ENCODE results near the gene RMRP.

RMRP gene

DNA sequence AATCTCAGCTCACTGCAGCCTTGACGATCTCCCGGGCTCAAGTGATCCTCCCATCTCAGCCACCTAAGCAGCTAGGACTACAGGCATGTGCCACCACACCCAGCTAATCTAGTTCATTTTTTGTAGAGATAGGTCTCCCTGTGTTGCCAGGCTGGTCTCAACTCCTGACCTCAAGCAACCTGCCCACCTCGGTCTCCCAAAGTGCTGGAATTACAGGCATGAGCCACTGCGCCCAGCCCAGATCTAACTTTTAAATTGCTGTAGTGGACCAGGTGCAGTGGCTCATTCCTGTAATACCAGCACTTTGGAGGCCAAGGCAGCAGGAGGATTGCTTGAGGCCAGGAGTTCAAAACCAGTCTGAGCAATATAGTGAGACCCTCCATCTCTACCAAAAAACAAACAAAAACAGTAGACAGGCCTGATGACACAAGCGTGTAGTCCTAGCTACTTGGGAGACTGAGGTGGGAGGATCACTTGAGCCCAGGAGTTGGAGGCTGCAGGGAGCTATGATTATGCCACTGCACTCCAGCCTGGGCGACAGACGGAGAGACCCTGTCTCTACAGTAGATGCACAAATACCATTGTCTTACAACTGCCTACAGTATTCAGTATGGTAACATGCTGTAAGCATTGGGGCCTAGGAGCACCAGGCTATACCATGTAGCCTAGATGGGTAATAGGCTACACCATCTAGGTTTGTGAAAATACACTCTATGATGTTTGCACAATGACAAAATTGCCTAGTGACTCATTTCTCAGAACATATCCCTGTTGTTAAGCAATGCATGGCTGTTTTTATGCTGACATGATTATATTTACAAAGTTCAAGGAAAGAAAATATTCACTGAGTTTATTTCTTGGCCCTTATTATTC, 5.6 kb downstream of the RMRP start:
- H3K4me3 ChIP-seq (ENCODE audit: low read depth, low read length) = no peak overlapping the region
- TF ChIP-seq, protein P1, sequence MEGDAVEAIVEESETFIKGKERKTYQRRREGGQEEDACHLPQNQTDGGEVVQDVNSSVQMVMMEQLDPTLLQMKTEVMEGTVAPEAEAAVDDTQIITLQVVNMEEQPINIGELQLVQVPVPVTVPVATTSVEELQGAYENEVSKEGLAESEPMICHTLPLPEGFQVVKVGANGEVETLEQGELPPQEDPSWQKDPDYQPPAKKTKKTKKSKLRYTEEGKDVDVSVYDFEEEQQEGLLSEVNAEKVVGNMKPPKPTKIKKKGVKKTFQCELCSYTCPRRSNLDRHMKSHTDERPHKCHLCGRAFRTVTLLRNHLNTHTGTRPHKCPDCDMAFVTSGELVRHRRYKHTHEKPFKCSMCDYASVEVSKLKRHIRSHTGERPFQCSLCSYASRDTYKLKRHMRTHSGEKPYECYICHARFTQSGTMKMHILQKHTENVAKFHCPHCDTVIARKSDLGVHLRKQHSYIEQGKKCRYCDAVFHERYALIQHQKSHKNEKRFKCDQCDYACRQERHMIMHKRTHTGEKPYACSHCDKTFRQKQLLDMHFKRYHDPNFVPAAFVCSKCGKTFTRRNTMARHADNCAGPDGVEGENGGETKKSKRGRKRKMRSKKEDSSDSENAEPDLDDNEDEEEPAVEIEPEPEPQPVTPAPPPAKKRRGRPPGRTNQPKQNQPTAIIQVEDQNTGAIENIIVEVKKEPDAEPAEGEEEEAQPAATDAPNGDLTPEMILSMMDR (IDR thresholded peaks at IDR 0.05; ENCODE audit: borderline replicate concordance, insufficient read depth, low read depth, low read length) = no peak

DNA sequence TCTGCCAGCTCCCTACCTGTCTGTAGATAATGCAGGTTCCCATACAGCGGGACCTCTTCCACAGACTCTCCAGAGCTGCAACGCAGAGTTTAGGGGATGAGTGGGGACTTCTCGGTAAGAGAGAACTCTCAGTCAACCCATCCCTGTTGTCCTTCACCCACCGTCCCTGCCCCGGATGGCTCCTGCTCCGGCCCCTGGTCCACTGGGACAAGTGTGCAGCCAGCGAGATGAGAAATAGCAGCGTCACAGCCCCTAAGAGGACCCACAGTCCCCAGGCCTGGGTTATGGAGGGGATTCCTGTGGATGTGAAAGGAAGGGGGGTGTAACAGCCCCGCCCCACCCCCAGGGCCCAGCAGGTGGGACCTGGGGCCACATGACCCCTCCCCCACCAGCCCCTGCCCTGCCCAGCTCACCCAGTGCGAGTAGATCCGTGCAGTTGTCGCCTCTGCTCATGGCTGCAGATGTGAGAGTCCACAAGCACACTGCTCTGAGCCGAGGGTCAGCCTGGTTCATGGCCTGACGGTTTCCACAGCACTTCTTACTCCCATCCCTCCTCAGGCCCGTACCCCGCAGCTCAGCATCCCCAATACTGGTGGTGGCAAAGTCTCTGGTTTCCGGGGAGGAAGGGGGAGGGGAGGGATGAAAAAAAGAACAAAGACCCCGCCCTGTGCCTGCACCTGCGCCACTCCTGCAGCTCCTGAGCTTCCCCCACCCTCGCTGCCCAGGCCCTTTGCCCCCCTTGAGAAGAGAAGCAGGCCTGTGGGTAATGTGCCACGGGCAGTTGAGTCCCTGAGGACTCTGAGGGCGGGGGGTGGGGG, 7.3 kb downstream of the RMRP start, which contains the start of gene SIT1:
Gene SIT1 (minus strand): TSS at position 591 of the 818 bp plus-strand sequence. CDS start 78 bp downstream, at position 513.
- peak within 1 kb of the TSS; percentile 75 for H3K4me3 ChIP-seq (ENCODE audit: low read depth, low read length)
- TF ChIP-seq, protein P1 (IDR thresholded peaks at IDR 0.05; ENCODE audit: borderline replicate concordance, insufficient read depth, low read depth, low read length) = no peak

DNA sequence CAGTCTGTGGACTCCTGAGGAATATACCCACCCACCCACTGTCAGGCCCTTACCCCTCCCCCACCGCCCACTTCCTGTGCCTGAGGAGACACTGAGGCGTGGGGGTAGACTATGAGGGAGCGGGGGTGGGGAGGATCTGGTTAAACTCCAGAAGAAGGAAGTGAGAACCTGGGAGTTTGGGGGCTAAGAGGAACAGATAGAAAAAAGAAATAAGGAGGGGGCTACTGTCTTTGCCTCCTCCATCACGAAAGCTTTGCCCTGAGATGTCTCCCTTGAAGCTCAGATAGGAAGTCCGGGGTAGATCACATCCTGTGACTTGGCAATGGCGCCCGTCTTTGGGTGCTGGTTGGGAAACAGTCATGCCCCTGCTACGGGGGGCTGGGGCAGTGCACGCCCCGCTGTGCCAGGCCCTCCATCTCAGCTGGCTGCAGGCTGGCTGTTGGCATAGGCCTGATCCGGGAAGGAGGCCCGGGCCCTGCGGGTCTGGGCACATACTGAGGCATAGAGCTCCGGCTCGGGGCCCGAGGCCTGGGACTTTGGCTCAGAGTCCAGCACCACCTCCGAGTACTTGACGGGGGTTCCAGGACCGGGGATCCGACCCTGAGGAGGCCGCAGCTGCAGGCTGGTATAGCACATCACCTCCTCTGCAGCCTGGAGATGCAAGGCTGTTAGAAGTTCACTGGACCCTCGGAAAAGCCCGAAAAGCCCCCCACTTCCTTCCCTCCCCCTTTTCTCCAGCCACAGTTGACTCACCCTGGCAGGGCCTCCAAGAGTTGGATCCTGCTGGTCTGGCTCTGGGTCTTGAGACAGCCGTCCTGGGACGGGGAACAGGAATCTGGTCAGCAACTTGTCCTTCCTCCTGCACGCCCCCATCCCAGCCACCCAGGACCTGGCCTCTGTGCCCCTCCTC, 8.1 kb downstream of the RMRP start:
- TF ChIP-seq, protein P1 (IDR thresholded peaks at IDR 0.05; ENCODE audit: borderline replicate concordance, insufficient read depth, low read depth, low read length) = no peak
- peak overlapping the region; percentile 75 for H3K4me3 ChIP-seq (ENCODE audit: low read depth, low read length)

DNA sequence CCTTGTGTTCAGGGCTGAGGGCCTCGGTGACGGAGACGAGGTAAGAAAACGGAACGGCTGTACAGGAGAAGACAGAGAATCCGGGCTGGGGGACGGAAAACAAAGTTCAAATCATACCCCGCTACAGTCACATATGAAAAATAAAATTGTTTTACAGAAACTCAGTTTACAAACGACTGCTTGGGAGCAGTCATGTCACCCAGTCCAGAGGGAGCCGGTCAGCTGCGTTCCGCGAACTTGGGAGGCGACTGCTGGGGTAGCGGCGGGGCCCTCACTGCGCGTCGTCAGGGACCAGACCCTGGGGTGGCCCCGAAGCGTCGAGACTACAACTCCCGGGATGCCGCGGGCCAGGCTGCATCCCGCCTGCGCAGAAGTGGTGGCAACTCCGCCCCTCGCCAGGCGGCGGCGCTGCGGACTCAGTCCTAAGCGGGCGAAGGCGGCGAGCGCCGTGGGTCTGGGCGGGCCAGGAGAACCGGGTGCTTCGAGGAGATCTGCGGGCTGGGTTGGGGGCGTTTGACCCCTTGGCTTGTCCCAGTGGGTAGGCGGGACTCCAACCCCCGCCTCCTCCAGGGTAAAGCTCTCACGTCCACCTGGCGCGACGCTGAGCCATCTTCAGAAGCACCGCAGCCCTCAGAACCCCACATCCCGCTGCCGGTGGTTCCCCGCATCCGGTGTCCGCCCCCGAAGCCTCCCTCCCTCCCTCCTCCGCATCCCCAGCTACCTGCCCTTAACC, 11.1 kb downstream of the RMRP start:
- H3K4me3 ChIP-seq (ENCODE audit: low read depth, low read length) = peak overlapping the region; percentile 58
- TF ChIP-seq, protein P1 (IDR thresholded peaks at IDR 0.05; ENCODE audit: borderline replicate concordance, insufficient read depth, low read depth, low read length) = peak; percentile 97

DNA sequence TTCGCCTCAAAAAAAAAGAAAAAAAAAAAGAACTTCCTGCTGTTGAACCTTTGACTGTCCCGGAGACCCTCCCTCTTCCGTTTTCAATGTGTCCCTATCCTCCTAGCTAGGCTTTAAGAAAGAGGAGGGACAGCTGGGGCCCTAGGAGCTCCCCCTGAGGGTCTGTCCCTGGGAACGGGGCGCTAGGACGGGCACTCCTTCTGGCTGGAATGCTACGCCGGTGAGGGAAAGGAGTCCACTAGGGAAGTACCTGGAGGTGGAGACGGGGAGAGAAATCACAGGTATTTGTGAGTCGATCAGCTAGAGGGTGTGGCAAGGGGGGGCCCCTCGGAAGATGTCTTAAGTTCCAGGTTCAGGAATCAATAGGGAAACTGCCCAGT, 11.7 kb downstream of the RMRP start:
- TF ChIP-seq, protein P1 (IDR thresholded peaks at IDR 0.05; ENCODE audit: borderline replicate concordance, insufficient read depth, low read depth, low read length) = no peak
- H3K4me3 ChIP-seq (ENCODE audit: low read depth, low read length) = peak overlapping the region; percentile 58

DNA sequence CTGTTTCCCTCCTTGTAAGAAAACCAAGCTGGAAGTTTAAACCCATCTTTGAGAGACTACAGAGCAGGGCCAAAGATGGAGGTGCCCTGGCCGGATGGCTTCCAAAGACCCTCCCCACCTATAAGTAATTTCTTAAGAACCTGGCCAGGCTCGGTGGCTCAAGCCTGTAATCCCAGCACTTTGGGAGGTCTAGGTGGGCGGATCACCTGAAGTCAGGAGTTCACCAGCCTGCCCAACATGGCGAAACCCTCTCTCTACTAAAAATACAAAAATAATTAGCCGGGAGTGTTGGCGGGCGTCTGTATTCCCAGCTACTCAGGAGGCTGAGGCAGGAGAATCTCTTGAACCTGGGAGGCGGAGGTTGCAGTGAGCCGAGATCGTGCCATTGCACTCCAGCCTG, 12.1 kb downstream of the RMRP start:
- peak overlapping the region; percentile 58 for H3K4me3 ChIP-seq (ENCODE audit: low read depth, low read length)
